ENCODE measurements around the gene DCC. TPM values are rescaled to one million over a fixed set of nuclear protein-coding genes. Genes with fewer than 3 reads are reported as not detected.

DCC gene
- total RNA-seq, 6 donors from 2014 or later: 0.33 to 3.5 (median 1.0) TPM

- H3K4me3 ChIP-seq: no peak overlapping the region
- H3K9me3 ChIP-seq: no peaks in the 10 kb centered on the region
- H3K27ac ChIP-seq: no peak overlapping the region
- no peak for ATAC-seq (ENCODE audit: low FRiP score in 2 of 2)
- H3K36me3 ChIP-seq: no peaks in the 10 kb centered on the region
- DNase-seq: no peak
- 86 to 89% methylated on average over 1 of the region's 1 CpG for WGBS, 2 donors
- no peaks in the 10 kb centered on the region for H3K4me1 ChIP-seq
- H3K27me3 ChIP-seq: no peaks in the 10 kb centered on the region
- no peak for TF ChIP-seq EP300 (IDR thresholded peaks at IDR 0.05)
- TF ChIP-seq POLR2AphosphoS5 (IDR thresholded peaks at IDR 0.05): no peak
- no peak for TF ChIP-seq POLR2A (IDR thresholded peaks at IDR 0.05)
- no peak for TF ChIP-seq CTCF (IDR thresholded peaks at IDR 0.05)
These were observed 213.4 kb downstream of the DCC start for GRCh38 chr18:52553441-52553840.

- Histone ChIP-seq H3K27me3 (no peaks in the 10 kb centered on the region), H3K36me3 (no peaks in the 10 kb centered on the region), H3K9me3 (no peaks in the 10 kb centered on the region), H3K4me1 (no peaks in the 10 kb centered on the region), H3K27ac (no peak overlapping the region), H3K4me3 (no peak overlapping the region)
- DNase-seq: no peak
- ATAC-seq (ENCODE audit: low FRiP score in 2 of 2): no peak
- no peak for TF ChIP-seq POLR2AphosphoS5 (IDR thresholded peaks at IDR 0.05)
- no peak for TF ChIP-seq POLR2A (IDR thresholded peaks at IDR 0.05)
- TF ChIP-seq EP300 (IDR thresholded peaks at IDR 0.05): no peak
- no peak for TF ChIP-seq CTCF (IDR thresholded peaks at IDR 0.05)
- 47 to 51% methylated on average over 1 of the region's 1 CpG for WGBS, 2 donors
These were observed 214.2 kb downstream of the DCC start for GRCh38 chr18:52554180-52554579.

- Histone ChIP-seq H3K9me3 (no peaks in the 10 kb centered on the region), H3K4me1 (no peaks in the 10 kb centered on the region), H3K36me3 (no peaks in the 10 kb centered on the region), H3K27me3 (no peaks in the 10 kb centered on the region), H3K4me3 (no peak overlapping the region), H3K27ac (no peak overlapping the region)
- WGBS, 2 donors: 63 to 71% methylated on average over 4 of the region's 4 CpGs
- no peak for TF ChIP-seq EP300 (IDR thresholded peaks at IDR 0.05)
- no peak for TF ChIP-seq POLR2A (IDR thresholded peaks at IDR 0.05)
- TF ChIP-seq CTCF (IDR thresholded peaks at IDR 0.05): no peak
- no peak for TF ChIP-seq POLR2AphosphoS5 (IDR thresholded peaks at IDR 0.05)
- DNase-seq (no peak), ATAC-seq (ENCODE audit: low FRiP score in 2 of 2) (no peak)
These were observed 227.4 kb downstream of the DCC start for GRCh38 chr18:52567360-52567759.

- Histone ChIP-seq H3K27me3 (no peaks in the 10 kb centered on the region), H3K4me1 (no peaks in the 10 kb centered on the region), H3K4me3 (no peak overlapping the region), H3K36me3 (no peaks in the 10 kb centered on the region), H3K27ac (no peak overlapping the region), H3K9me3 (no peaks in the 10 kb centered on the region)
- no peak for ATAC-seq (ENCODE audit: low FRiP score in 2 of 2)
- no peak for DNase-seq
- TF ChIP-seq EP300 (IDR thresholded peaks at IDR 0.05) (no peak), POLR2A (IDR thresholded peaks at IDR 0.05) (no peak), POLR2AphosphoS5 (IDR thresholded peaks at IDR 0.05) (no peak), CTCF (IDR thresholded peaks at IDR 0.05) (no peak)
- WGBS, 2 donors: 59 to 72% methylated on average over 1 of the region's 1 CpG
These were observed 229.5 kb downstream of the DCC start for GRCh38 chr18:52569492-52569891.

GRCh38 chr18:52570975-52571374 lies 231.0 kb downstream of the DCC start:
- ATAC-seq (ENCODE audit: low FRiP score in 2 of 2) (no peak), DNase-seq (no peak)
- Histone ChIP-seq H3K36me3 (no peaks in the 10 kb centered on the region), H3K27me3 (no peaks in the 10 kb centered on the region), H3K9me3 (no peaks in the 10 kb centered on the region), H3K27ac (no peak overlapping the region), H3K4me1 (no peaks in the 10 kb centered on the region), H3K4me3 (no peak overlapping the region)
- WGBS, 2 donors: 71 to 86% methylated on average over 2 of the region's 2 CpGs
- TF ChIP-seq POLR2A (IDR thresholded peaks at IDR 0.05): no peak
- no peak for TF ChIP-seq POLR2AphosphoS5 (IDR thresholded peaks at IDR 0.05)
- no peak for TF ChIP-seq EP300 (IDR thresholded peaks at IDR 0.05)
- no peak for TF ChIP-seq CTCF (IDR thresholded peaks at IDR 0.05)

All from upper lobe of left lung (tissue), 6 donors.